ENCODE measurements around the gene STPG1. TPM values are rescaled to one million over a fixed set of nuclear protein-coding genes. Genes with fewer than 3 reads are reported as not detected.

STPG1 gene
- total RNA-seq, 1 donor from 2014 or later: 13.1 TPM

GRCh38 chr1:24437631-24438396, 24.2 kb upstream of the STPG1 start:
- no peak for DNase-seq

GRCh38 chr1:24435782-24436365, 22.3 kb upstream of the STPG1 start:
- Histone ChIP-seq H3K36me3 (peaks cover 3% of the 10 kb centered on the region), H3K27me3 (ENCODE audit: low read depth) (no peaks in the 10 kb centered on the region), H3K9me3 (no peaks in the 10 kb centered on the region), H3K27ac (no peak overlapping the region), H3K4me1 (no peaks in the 10 kb centered on the region), H3K4me3 (no peak overlapping the region)
- no peak for TF ChIP-seq CTCF (IDR thresholded peaks at IDR 0.05)
- no peak for ATAC-seq
- DNase-seq: no peak
- intact Hi-C loops (cut with DNase I): no loop called here

More at GRCh38 chr1:24437631-24438396, 24.2 kb upstream of the STPG1 start:
- intact Hi-C loops (cut with DNase I): no loop called here
- no peak for ATAC-seq
- no peak overlapping the region for H3K27ac ChIP-seq
- H3K27me3 ChIP-seq (ENCODE audit: low read depth): no peaks in the 10 kb centered on the region
- TF ChIP-seq CTCF (IDR thresholded peaks at IDR 0.05): no peak
- H3K9me3 ChIP-seq: no peaks in the 10 kb centered on the region
- no peak overlapping the region for H3K4me3 ChIP-seq
- H3K36me3 ChIP-seq: peaks cover 15% of the 10 kb centered on the region
- peaks cover 1% of the 10 kb centered on the region for H3K4me1 ChIP-seq

- Histone ChIP-seq H3K36me3 (peaks cover 6% of the 10 kb centered on the region), H3K4me1 (no peaks in the 10 kb centered on the region), H3K27ac (no peak overlapping the region), H3K4me3 (no peak overlapping the region), H3K9me3 (no peaks in the 10 kb centered on the region), H3K27me3 (ENCODE audit: low read depth) (no peaks in the 10 kb centered on the region)
- no peak for ATAC-seq
- intact Hi-C loops (cut with DNase I): no loop called here
- no peak for TF ChIP-seq CTCF (IDR thresholded peaks at IDR 0.05)
- DNase-seq: no peak
Measured at GRCh38 chr1:24427545-24427862, 13.9 kb upstream of the STPG1 start.

DNA sequence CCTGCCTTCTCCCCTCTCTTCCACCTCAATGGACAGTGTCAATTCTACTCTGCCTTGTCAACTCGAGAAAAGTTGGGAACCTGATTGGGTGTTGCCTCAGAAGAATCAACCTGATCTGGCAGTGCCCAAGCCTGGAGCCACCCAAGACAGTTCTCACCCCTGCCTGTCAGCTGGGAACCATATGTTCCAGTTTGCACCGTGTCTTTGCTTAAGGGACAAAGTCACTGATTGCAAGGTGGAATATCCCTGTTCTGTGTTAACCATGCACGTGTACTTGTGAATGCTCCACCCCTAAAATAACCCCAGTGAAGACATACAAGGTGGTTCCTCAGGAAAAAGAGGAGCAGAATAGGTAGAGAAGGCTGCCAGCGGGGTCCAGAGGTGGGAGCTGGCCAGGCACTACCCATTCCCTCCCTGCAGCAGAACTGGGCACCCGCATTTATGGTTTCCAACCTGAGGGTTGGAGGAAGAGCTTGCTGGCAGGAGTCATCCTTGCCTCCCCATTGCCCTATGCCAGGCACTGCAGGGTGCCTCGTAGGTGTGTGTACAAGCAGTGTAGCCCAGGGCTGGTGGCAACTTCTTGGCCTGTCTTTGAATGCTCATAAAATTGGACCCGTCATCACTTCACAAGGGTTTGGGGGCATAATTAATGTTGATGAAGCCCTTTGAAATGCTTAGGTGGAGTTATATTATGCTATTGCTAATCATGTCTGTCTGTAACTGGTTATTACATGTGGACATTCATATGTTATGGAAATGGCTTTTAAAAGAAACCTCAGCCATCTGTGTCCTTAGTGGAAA, 13.4 kb upstream of the STPG1 start:
- DNase-seq (no peak), ATAC-seq (no peak)
- Histone ChIP-seq H3K4me3 (no peak overlapping the region), H3K27ac (no peak overlapping the region), H3K27me3 (ENCODE audit: low read depth) (no peaks in the 10 kb centered on the region), H3K4me1 (no peaks in the 10 kb centered on the region), H3K9me3 (no peaks in the 10 kb centered on the region), H3K36me3 (peaks cover 12% of the 10 kb centered on the region)
- no peak for TF ChIP-seq CTCF (IDR thresholded peaks at IDR 0.05)
- intact Hi-C loops (cut with DNase I): no loop called here

- Histone ChIP-seq H3K9me3 (no peaks in the 10 kb centered on the region), H3K36me3 (peaks cover 22% of the 10 kb centered on the region), H3K4me3 (no peak overlapping the region), H3K27ac (no peak overlapping the region), H3K4me1 (no peaks in the 10 kb centered on the region), H3K27me3 (ENCODE audit: low read depth) (no peaks in the 10 kb centered on the region)
- DNase-seq: no peak
- ATAC-seq: no peak
- intact Hi-C loops (cut with DNase I): no loop called here
- TF ChIP-seq CTCF (IDR thresholded peaks at IDR 0.05): no peak
Measured at GRCh38 chr1:24425922-24426321, 12.3 kb upstream of the STPG1 start.
